Hepatocyte (in vitro differentiated cells): ENCODE results near the gene C4orf51.

Experiments used
- EZH2 ChIP-seq: fragments of 200-600 bp; sonication (generic); IDR thresholded peaks from 2 replicates; pipeline ENCODE4 v1.6.1; 2016; ENCODE audit warnings: antibody characterized with exemption, mild to moderate bottlenecking, borderline replicate concordance
- EZH2phosphoT487 ChIP-seq: fragments of 200-600 bp; sonication (generic); IDR thresholded peaks from one replicate; pipeline ENCODE4 v1.6.1; 2018; ENCODE audit warnings: antibody characterized with exemption, mild to moderate bottlenecking, low read depth, moderate library complexity; ENCODE audit not compliant: unreplicated experiment, severe bottlenecking
- TF ChIP-seq, protein P1 (sequence below): fragments of 200-600 bp; sonication (generic); IDR thresholded peaks from 2 replicates; pipeline ENCODE4 v1.5.1; 2016; ENCODE audit warnings: antibody characterized with exemption, mild to moderate bottlenecking; ENCODE audit not compliant: poor library complexity

DNA sequence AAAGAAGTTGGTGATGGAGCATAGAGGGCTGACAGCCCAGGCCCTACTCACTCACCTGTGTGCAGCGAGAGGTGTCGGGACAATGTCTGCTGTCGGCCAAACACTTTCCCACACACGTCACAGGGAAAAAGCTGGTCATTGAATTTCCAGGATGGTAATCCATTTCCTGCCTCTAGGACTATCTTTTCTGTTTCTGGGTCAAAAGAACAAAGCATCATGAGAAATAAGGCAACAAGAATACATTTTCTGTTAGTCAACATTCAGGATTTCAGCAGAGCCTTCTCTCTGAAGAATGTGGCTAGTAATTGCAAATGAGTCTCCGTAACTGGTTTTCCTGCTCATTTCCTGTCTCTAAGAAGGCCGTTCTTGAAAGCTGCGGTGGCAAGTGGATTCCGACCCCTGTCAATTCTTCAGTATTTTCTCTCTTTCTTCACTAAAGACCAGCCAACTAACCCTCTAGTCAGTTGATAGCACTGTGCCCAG is 99.4 kb downstream of the C4orf51 start:
- TF ChIP-seq EZH2, result no peak
- TF ChIP-seq, protein P1, sequence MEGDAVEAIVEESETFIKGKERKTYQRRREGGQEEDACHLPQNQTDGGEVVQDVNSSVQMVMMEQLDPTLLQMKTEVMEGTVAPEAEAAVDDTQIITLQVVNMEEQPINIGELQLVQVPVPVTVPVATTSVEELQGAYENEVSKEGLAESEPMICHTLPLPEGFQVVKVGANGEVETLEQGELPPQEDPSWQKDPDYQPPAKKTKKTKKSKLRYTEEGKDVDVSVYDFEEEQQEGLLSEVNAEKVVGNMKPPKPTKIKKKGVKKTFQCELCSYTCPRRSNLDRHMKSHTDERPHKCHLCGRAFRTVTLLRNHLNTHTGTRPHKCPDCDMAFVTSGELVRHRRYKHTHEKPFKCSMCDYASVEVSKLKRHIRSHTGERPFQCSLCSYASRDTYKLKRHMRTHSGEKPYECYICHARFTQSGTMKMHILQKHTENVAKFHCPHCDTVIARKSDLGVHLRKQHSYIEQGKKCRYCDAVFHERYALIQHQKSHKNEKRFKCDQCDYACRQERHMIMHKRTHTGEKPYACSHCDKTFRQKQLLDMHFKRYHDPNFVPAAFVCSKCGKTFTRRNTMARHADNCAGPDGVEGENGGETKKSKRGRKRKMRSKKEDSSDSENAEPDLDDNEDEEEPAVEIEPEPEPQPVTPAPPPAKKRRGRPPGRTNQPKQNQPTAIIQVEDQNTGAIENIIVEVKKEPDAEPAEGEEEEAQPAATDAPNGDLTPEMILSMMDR, result no peak
- TF ChIP-seq EZH2phosphoT487, result no peak
